HG02938 (cell line): ENCODE measurements around the gene ATG4C.
"Not testable (repeated sequence)": the region's sequence is repeated elsewhere in the genome, so short reads cannot be mapped to it uniquely, and the experiment has no call there.

ENCODE experiments used
- ATAC-seq: cut with Tn5 transposase; IDR thresholded peaks from one replicate; pipeline ENCODE4 v1.9.1; 2021; ENCODE audit warnings: mild to moderate bottlenecking, moderate library complexity; ENCODE audit not compliant: unreplicated experiment

Gene ATG4C

DNA sequence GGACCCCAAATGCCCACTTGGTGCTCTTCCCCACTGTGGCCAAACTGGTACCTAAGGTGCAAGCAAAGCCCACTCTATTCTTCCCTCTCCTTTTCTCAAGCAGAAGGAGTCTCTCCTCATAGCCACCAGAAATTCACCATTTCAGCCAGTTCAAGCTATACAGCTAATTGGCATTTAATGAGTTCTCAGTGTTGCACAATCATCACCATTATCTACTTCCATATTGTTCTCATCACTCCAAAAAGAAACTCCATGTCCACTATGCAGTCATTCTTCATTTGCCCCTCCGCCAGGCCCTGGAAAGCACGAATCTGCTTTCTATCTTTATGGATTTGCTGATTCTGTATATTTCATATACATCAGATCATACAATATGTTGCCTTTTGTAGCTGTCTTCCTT lies 9.9 kb upstream of the ATG4C start:
- ATAC-seq, result no peak

DNA sequence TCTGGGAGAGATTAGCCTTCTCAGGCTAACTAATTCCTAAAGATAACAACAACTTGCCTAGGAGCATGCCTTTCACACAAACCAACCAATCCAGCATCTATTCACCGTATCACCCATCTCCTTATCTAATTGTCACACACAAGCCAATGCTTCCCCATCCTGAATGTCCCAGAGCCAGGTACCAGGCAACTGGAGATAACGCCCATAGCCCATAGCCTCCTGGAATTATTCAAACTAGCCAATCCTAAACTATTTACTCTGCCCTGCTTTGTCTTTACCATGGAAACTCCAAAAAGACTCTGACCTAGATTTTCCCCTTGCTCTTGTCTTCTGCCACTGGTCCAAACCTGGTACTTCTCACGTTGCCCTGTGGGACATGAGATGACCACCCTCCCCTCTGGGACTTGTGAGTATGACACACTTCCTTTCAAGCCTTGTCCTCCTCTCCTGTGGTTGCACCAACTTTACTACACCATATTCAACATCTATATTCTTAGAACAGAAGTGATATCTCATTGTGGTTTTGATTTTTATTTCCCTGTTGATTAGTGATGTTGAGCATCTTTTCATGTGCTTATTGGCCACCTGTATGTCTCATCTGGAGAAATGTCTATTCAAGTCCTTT lies 8.8 kb upstream of the ATG4C start:
- no peak for ATAC-seq

DNA sequence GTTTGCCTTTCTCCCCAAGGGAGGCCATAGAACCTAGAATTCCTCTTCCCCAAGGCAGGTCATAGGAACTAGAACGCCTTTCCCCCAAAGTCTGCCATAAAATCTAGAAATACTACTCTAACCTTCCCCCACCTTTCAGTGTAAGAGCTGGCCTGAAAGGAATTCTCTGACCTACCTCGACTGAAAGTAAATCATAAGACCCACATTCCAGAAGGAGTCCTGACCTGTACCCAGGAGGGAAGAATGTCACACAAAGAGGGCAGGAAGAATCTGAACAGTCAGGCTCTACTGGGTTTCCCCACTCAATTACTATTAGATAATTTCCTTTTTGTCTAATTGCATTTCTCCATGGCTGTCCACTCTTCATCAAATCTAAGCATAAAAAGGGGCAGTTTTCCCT lies 5.7 kb upstream of the ATG4C start:
- ATAC-seq, result no peak

DNA sequence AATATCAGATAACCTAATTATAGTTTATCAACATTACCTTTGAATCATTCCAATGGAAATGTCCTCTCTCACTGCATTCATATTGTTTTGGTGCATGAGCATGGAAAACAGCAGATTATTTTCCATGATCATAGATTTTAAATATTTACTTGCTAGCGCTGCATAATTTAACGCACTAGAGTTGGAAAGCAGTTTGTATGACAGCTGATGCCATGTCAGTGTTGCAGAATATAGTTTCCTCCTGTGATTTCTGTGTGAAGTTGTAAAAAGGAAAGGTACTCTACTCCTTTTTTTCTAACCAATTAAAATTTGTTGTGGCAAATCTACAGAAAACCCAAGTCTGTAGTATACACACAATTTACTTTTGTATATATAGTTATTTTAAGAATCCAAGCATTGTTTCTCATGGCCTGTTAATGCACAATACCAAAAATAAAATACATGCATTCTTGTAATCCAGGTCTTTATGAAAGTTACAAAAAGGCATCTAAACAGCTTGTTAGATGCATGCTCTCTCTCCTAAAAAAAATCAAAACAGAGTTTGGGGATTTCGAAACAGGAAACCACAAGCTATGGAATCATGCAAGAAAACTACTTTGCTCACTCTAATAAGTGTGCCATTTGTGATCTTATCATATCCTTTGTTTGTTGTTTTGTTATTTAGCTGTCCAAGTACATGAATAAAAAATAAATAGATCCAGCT lies 1.9 kb upstream of the ATG4C start:
- no peak for ATAC-seq

DNA sequence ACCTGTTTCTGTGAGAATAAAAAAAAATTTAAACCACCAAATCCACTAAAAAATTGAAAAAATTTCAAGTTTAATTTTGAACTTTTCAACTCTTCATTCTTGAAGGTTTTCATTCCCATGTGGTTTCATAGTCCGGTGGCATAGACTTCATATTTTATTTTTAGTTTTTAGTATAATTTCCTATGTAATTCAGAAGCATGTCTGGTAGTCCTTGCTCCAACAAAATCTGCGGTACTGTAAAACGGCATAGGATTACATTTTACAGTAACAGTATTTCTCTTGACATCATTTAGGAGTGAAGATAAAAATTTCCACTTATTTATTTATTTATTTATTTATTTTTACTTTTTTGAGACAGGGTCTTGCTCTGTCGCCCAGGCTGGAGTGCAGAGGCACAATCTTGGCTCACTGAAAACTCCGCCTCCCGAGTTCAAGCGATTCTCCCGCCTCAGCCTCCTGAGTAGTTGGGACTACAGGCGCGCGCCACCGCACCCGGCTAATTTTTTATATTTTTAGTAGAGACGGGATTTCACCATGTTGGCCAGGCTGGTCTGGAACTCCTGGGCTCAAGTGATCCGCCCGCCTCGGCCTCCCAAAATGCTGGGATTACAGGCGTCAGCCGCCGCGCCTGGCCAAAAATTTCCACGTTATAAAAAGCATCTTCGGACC lies 1.3 kb upstream of the ATG4C start:
- ATAC-seq, result not testable (repeated sequence)

DNA sequence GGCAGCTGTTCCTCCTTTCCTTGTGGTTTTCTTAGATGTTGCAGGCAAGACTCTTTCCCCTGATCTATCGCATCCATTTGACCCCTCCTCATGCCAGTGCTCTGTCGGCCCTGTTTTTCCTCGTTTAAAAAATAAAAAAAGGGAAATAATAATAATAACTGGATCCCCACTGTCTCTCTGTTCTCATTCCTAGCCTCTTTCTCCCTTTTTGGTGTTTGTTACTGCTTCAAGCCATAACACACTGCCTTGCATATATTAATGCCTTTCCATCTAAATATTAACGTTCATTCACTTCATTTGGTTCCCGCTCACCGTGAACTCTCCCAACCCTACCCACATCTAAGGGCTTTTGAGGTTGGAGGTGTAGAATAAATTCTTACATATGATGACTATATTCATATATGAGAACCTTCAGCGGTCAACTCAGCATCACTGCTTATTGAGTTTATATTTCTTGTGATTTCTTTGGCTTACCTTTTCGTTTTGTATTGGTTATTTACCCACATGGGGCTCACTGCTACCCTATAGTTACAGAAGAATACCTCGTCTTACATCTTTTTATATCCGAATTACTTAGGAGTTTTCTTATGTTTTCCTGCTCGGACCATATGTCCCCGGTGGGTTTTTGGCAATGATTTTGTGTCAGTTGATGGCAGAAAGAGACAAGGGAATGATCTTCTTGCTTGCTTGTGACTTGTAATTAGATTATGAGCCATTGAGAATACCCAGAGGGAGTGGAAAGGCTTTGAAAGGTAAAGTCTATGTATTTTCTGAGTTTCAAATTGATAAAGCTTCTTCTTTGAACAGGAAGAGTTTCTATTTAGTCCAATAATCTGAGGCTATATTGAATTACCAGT lies 805 bp downstream of the ATG4C start:
- peak; percentile 30 for ATAC-seq

DNA sequence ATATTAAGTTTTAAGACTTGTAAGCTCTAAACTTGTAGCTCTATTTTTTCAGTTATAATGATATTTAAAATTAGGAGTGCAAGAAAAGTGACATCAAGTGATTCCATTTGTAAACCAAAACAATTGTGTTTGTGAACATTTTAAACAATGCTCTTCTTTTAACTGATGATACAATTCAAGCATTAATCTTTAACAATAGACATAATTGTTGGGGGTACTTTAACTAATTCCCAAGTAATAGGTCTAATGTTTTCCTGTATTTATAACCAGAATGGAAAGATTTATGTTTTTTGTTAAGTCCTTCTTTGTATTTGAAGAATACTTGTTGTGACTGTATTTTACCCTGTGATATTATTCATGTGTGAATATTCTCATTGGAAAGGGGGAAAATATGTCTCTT lies 6.8 kb downstream of the ATG4C start:
- ATAC-seq, result no peak

DNA sequence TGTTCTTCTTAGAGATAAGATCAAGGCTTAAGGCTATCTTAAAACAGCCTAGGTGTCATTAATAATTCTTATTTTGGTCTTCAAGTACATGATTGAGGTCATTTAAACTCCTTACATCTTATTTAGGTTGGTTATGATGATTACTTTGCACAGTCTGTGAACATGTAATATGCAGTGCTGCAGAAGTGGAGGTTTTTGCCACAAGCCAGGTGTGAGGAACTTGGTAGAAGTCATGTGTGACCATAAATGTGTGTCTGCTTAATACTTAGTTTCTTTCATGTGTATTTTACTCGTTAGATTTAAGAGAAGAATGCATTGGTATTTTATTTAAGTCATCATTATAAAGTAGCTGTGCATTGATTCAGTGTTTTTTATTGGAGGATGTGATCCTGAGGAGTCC lies 10.1 kb downstream of the ATG4C start:
- ATAC-seq, result no peak

DNA sequence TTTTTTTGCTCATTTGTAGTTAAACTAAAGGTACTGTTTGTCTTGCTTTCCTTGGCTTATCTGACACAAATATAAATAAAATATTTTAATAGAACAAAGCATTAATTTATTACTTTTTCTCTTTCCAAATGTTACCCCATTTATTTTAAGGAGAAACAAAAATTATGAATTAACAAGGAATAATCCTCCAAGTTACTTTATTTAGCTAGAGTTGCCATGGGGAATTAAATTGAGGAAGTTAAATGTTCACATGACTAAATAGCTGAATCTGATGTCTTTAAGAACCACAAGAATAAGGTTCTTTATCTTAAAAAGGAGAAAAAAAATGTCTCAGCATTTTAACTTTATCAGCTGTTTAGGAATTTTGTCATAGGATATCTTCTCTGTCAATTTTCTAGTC lies 12.3 kb downstream of the ATG4C start:
- ATAC-seq, result no peak

DNA sequence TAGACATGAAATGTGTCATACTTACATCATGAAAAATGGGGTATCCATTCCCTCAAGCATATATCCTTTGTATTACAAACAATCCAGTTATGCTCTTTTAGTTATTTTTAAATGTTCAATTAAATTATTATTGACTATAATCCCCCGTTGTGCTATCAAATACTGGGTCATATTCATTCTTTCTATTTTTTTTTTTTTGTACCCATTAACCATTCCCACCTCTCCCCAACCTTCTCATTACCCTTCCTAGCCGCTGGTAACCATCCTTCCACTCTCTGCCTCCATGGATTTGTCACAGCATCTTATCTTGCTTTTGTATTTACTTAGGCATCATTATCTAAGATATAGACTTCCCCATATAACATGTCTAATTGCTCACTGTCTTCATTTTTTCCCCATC lies 15.8 kb downstream of the ATG4C start:
- ATAC-seq, result no peak

DNA sequence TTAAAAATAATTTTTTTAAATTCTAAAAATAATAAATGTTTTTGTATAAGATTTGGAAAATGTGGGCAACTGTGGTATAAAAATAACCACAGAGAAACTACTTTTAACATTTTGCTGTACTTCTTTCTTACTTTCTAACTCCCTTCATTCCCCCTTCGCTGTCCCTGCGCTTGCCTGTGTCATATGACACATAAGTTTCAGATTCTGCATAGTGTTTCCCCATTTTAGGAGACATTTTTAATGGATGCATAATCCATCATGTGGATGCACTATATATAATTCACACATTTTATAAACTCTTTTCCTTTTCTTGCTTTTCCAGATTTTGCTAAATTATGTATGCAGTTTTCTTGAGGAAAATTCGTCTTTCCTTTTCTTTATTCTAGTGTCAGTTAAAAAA lies 16.3 kb downstream of the ATG4C start:
- peak; percentile 43 for ATAC-seq

DNA sequence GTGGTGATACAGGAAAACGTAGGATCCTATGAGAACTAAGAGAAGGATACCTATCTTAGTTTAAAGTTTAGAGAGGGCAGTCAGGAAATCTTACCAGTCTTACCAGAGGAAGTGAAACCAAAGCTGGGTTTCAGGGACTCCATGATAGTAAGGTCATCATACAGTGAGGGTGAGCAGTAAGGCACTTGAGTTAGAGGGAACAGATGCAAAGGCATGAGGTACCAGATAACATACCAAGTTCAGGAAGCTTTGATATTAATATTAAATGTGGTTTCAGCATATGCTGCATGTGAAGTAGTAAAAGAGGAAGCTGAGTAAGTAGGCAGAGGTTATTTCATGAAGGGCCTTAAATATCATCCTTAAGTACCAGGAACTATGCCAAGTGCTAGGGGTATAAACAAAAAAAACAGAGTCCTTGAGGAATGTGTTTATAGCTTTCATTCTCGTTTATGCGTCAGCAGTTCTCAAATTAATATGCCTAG lies 16.9 kb downstream of the ATG4C start:
- ATAC-seq, result peak; percentile 100

DNA sequence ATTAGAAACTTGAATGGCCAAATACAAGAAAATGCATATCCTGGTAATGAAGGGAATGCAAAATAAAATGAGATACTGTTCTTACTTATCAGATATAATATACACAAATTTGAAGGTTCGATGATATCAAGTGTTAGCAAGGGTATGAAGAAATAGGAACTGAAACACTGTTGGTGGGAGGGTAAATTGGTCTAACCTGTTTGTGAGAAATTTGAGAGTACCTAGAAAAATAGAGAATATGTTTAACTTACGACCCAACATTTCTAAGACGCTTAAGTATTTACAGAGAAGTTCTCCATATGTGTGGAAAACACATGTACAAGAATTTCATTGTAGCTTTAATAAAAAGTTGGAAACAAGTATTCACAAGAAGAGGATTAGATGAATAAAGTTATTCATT lies 25.9 kb downstream of the ATG4C start:
- ATAC-seq, result peak; percentile 43

DNA sequence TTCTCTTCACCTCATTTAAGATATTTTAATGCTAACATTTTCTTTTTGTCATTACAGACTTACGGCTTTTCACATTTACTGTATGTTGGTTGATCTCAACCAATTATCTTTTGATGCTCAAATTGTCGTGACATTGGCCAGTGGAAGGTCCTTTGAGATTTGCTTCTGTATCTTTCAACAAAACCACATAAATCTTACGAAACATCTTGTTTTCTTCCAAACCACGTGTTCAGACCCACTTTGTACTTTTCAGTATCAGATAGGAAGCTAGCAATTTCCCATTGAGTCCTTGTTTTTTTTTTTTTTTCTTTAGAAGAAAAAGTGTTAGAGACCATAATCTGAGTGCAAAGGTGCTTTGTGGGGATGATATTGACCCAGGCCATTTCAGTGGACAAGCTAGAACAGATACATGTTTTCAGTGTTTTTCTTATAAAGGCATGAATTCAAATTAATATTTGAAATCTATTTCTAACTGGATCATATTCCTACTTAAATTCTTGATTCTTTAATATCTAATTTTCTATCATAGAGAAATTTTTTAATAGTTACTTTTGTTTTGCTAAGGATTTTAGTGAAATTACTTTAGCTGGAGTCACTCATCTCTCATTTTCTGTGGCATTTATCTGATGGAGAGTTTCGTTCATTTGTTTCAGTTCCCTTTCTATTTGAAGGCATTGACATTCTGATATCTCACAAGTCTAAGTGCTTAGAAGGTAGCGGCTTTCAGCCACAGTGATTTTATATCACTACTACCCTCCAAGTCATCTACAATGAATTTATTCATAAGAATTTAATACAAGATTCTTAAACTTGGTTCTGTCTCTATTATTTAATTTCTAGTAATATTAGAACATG lies 26.7 kb downstream of the ATG4C start:
- ATAC-seq, result peak; percentile 97

DNA sequence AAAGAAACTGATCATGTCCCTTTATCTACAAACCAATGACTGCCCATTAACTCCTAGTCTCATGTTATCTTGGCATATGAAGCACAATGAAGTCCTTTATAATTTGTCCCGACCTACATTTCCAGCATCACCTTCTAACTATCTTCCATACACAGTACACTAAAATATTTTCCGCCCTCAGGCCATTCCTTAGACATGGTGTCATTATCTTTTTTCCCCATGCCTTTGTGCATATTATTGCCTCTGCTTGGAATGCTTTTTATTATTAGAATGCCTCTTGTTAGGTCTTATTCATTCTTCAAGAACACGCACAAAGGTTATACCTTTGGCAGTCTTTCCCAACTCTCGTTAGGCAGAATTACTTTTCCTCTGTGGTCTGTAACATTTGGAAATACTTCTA lies 39.6 kb downstream of the ATG4C start:
- no peak for ATAC-seq

DNA sequence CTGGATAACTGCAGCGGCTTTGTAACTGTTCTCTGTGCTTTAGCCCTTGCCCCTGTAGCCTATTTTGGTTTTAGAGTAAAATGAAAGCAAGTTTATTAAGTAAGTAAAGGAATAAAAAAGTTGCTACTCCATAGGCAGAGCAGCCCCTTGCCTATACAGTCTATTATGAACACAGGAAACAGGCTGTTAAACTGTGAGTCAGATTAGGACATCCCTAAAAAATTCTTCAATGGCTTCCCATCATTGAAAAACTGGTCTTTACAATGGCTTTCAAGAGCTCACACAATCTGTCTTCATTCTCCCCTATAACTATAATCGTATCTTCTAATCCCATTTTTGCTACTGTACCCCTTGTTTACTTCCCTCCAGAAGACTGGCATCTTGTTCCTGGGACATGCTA lies 43.0 kb downstream of the ATG4C start:
- ATAC-seq, result no peak

DNA sequence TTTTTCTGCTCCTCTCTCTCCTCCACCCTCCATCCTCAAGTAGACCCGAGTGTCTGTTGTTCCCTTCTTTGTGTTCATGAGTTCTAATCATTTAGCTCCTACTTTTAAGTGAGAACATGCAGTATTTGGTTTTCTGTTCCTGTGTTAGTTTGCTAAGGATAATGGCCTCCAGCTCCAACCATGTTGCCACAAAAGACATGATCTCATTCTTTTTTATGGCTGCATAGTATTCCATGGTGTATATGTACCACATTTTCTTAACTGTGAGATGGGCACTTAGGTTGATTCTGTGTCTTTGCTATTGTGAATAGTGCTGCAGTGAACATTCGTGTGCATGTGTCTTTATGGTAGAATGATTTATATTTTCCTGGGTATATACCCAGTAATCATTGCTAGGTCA lies 43.9 kb downstream of the ATG4C start:
- not testable (repeated sequence) for ATAC-seq

DNA sequence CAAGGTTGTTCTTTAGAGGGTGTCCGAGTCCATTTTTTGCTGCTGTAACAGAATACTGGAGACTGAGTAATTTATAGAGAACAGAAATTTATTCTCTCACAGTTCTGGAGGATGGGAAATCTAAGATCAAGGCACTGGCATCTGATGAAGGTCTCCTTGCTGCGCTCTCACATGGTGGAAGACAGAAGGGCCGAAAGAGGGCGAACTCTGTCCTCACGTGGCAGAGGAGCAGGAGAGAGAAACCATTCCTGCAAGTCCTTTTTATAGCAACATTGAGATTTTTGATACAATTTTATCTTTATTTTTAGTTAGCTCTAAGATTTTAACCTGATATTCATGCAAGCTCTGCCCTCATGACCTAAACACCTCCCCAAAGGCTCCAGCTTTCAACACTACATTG lies 48.3 kb downstream of the ATG4C start:
- ATAC-seq, result no peak

DNA sequence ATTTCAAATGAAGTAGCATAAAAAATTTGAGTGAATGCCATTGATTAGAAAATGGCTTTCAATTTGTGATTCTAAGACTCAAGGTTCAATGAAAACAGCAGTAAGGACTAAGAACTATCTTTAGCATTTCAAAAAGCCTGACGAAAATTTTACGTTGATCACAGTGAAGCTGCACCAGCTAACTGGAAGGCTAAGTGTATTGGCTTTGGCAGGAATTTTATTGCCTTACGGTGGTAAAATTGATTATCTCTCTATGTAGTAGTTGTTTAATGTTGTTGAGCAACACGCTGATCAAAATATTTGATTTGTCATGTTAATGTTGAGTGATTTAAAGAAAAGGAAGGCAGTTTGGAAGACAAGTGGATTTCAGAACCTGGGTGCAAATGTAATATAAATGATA lies 49.6 kb downstream of the ATG4C start:
- ATAC-seq, result no peak

DNA sequence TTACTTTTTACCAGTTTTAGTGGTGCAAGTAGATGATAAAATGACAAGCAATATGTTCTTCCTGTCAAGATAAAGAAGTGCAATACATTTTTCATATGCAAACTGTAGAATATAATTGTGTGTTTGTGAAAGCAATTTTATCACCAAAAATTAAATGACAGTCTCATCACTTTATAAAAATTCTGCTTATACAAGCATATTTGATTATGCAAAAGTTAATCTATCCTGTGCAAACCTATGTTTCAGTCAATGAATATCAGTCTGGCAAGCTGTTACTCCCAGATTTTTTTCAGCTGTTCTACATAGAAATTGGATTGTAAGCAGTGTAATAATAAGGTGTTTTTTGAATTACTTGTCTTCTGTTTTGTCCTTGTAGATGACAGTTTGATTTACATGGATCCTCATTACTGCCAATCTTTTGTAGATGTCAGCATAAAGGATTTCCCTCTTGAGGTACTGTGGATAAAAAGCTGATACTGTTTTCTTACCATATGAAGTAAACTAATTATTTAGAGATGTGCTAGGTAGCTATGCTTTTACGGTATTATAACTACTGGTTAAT lies 50.5 kb downstream of the ATG4C start:
- ATAC-seq, result no peak
